GM12801 (cell line): ENCODE results near the gene PDE11A.

Source experiments
- CTCF ChIP-seq: IDR thresholded peaks from one replicate; pipeline ENCODE4 v1.5.1; 2011; ENCODE audit warnings: control low read depth; ENCODE audit not compliant: insufficient read length; ENCODE audit errors: extremely low read depth

Gene PDE11A

GRCh38 chr2:177822941-177823340 lies 249.6 kb downstream of the PDE11A start:
- TF ChIP-seq CTCF, result no peak

- TF ChIP-seq CTCF, result no peak
Measured at GRCh38 chr2:177818412-177818811, 254.2 kb downstream of the PDE11A start.

- TF ChIP-seq CTCF, result no peak
Measured at GRCh38 chr2:177817300-177817699, 255.3 kb downstream of the PDE11A start.

- TF ChIP-seq CTCF, result no peak
Measured at GRCh38 chr2:177816766-177817165, 255.8 kb downstream of the PDE11A start.

GRCh38 chr2:177812713-177813396 lies 259.7 kb downstream of the PDE11A start:
- TF ChIP-seq CTCF, result no peak

- TF ChIP-seq CTCF, result no peak
Measured at GRCh38 chr2:177810906-177811305, 261.7 kb downstream of the PDE11A start.

- no peak for TF ChIP-seq CTCF
Measured at GRCh38 chr2:177808984-177809809, 263.4 kb downstream of the PDE11A start.
